ENCODE measurements around the gene PTAR1. TPM values are rescaled to one million over a fixed set of nuclear protein-coding genes. Genes with fewer than 3 reads are reported as not detected.

PTAR1 gene
- total RNA-seq, 1 donor from 2014 or later: 46.4 TPM

GRCh38 chr9:69740872-69741505, 18.8 kb downstream of the PTAR1 start:
- Histone ChIP-seq H3K36me3 (peaks cover 39% of the 10 kb centered on the region), H3K27me3 (ENCODE audit: low read depth) (no peaks in the 10 kb centered on the region), H3K9me3 (no peaks in the 10 kb centered on the region), H3K4me1 (peaks cover 6% of the 10 kb centered on the region), H3K27ac (no peak overlapping the region), H3K4me3 (no peak overlapping the region)
- intact Hi-C loops (cut with DNase I): no loop called here
- DNase-seq (no peak), ATAC-seq (no peak)
- TF ChIP-seq CTCF (IDR thresholded peaks at IDR 0.05): no peak

DNA sequence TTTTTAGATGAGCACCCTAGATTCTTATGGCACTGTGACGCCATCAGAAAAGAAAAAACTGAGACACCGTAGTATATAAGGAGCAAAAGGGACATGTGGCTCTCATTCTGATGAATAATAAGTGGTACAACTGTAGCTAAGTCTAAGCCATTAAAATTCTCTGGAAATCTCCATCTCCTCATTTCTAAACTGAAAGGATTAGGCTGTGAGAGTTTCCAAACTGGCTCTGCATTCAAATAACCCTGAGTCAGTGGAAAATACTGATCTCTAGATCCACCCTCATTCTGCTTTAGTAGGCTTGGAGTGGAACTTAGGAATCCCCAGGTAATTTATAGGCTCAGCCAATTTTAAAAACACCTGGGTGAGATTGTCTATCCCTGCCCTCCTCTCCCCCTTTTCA, 28.5 kb downstream of the PTAR1 start:
- no peak for DNase-seq
- Histone ChIP-seq H3K9me3 (no peaks in the 10 kb centered on the region), H3K4me1 (no peaks in the 10 kb centered on the region), H3K36me3 (peaks cover 72% of the 10 kb centered on the region), H3K27me3 (ENCODE audit: low read depth) (no peaks in the 10 kb centered on the region), H3K27ac (no peak overlapping the region), H3K4me3 (no peak overlapping the region)
- TF ChIP-seq CTCF (IDR thresholded peaks at IDR 0.05): no peak
- intact Hi-C loops (cut with DNase I): no loop called here
- no peak for ATAC-seq

- no peak for ATAC-seq
- H3K36me3 ChIP-seq: peaks cover 61% of the 10 kb centered on the region
- H3K4me1 ChIP-seq: no peaks in the 10 kb centered on the region
Measured at GRCh38 chr9:69719983-69720382, 39.8 kb downstream of the PTAR1 start.

DNA sequence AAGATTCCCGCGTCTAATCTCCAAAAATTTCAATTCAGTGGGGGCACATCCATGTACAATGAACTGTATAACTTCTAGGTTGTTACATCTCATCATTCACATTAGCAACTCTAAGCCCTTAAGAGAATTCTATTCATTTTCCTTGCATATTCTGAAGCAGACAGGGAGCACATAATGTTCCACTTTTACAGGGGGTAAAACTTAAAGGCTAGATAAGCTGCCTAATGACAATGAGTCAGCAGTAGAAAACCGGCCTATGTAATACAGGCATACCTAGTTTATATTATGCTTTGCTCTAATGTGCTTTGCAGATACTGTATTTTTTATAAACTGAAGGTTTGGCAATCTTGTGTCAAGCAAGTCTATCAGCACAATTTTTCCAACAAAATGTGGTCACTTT, 40.4 kb downstream of the PTAR1 start:
- Histone ChIP-seq H3K27ac (no peak overlapping the region), H3K4me3 (no peak overlapping the region), H3K4me1 (no peaks in the 10 kb centered on the region), H3K9me3 (no peaks in the 10 kb centered on the region), H3K27me3 (ENCODE audit: low read depth) (no peaks in the 10 kb centered on the region), H3K36me3 (peaks cover 55% of the 10 kb centered on the region)
- TF ChIP-seq CTCF (IDR thresholded peaks at IDR 0.05): no peak
- ATAC-seq: no peak
- intact Hi-C loops (cut with DNase I): no loop called here
- DNase-seq: no peak

More at GRCh38 chr9:69719983-69720382, 39.8 kb downstream of the PTAR1 start:
- intact Hi-C loops (cut with DNase I): no loop called here
- no peak overlapping the region for H3K27ac ChIP-seq
- H3K4me3 ChIP-seq: no peak overlapping the region
- H3K9me3 ChIP-seq: no peaks in the 10 kb centered on the region
- no peak for DNase-seq
- no peak for TF ChIP-seq CTCF (IDR thresholded peaks at IDR 0.05)
- no peaks in the 10 kb centered on the region for H3K27me3 ChIP-seq (ENCODE audit: low read depth)

DNA sequence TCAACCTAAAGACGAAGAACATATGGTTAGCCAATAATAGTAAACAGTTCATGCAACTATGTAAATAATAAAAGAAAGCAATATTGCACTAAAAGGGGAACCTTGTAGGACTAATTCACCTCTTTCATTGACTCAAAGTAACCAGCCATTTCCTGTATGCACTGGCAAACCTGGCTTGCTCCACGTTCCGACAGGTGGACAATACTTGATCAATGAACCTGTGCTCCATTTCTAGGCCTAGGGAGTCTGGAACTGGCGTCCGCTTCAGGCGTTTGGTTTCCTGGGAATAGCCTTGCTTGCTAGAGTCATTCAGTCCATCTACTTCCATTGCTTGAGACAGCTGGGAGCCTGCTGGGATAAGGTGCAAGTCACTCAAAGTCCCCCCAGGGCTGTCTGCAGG, 41.6 kb downstream of the PTAR1 start:
- no peaks in the 10 kb centered on the region for H3K4me1 ChIP-seq
- H3K27me3 ChIP-seq (ENCODE audit: low read depth): no peaks in the 10 kb centered on the region
- H3K36me3 ChIP-seq: peaks cover 49% of the 10 kb centered on the region
- no peak for TF ChIP-seq CTCF (IDR thresholded peaks at IDR 0.05)
- H3K9me3 ChIP-seq: no peaks in the 10 kb centered on the region
- intact Hi-C loops (cut with DNase I): no loop called here
- H3K4me3 ChIP-seq: no peak overlapping the region
- DNase-seq: no peak
- no peak overlapping the region for H3K27ac ChIP-seq
- no peak for ATAC-seq
